Activated T-helper 9 cell treated with anti-CD3 and anti-CD28 coated beads, Interleukin-2, amount 50 U/mL, for 16 hours (primary cell): Measurements from ENCODE around the gene GPR42.
"Not testable (repeated sequence)": the region's sequence is repeated elsewhere in the genome, so short reads cannot be mapped to it uniquely, and the experiment has no call there.

ENCODE experiments used
- DNase-seq: peaks from one replicate; pipeline ENCODE4 v3.0.0-alpha.2; 2020; ENCODE audit warnings: low read depth

The GPR42 gene

GRCh38 chr19:35363711-35364425 is 7.0 kb upstream of the GPR42 start:
- DNase-seq = no peak

DNA sequence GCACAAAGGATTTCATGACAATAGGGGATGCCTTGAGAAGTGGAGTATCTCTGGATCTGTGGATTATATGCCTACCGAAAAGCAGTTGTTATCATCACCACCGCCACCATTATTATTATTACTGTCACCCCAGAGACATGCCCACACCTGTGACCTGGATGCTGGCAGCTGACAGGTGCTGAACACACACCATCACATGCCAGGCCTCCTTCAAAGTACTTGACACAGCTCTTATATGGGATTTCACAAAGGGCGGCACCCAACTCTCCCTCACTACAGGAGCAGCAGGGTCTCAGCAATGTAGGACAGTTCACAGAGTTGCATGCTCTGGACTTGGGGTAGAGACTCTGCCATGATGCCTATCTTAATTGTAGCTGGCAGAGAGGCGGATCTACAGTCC is 5.6 kb upstream of the GPR42 start:
- no peak for DNase-seq

- DNase-seq = no peak
These were observed 2.5 kb upstream of the GPR42 start for GRCh38 chr19:35368378-35368777.

GRCh38 chr19:35369522-35369921 is 1.3 kb upstream of the GPR42 start:
- no peak for DNase-seq

GRCh38 chr19:35373492-35373891 is 2.6 kb downstream of the GPR42 start:
- no peak for DNase-seq

DNA sequence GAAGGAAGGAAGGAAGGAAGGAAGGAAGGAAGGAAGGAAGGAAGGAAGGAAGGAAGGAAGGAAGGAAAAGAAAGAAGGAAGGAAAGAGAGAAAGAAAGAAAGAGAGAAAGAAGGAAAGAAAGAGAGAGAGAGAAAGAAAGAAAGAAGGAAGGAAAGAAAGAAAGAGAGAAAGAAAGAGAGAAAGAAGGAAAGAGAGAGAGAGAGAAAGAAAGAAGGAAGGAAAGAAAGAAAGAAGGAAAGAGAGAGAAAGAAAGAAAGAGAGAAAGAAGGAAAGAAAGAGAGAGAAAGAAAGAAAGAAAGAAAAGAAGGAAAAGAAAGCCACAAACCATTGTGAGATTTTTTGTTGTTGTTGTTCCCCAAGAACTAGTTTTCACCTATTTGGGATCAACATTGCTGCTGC is 3.2 kb downstream of the GPR42 start:
- not testable (repeated sequence) for DNase-seq

GRCh38 chr19:35375505-35376307 is 4.8 kb downstream of the GPR42 start:
- no peak for DNase-seq

- DNase-seq = no peak
These were observed 6.8 kb downstream of the GPR42 start for GRCh38 chr19:35377656-35378055.

DNA sequence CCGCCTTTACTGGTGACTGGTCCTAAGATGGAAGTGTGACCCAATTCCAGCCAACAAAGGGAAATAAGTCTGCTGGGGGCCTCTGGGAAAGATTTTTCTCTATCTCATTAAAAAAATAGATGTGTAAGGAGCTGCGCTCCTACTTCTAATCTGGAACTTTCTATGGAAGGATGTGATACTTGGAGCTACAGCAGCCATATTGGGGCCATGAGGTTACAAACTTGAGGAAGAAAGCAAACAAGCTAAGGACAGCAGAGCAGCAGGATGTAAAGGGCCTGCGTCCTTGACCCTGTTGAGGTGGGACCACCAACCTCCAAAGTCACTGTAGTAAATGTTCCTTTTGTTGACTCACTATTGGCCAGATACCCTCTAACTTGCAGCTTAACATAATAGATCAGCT is 7.5 kb downstream of the GPR42 start:
- no peak for DNase-seq

GRCh38 chr19:35379545-35379944 is 8.7 kb downstream of the GPR42 start:
- DNase-seq = not testable (repeated sequence)

DNA sequence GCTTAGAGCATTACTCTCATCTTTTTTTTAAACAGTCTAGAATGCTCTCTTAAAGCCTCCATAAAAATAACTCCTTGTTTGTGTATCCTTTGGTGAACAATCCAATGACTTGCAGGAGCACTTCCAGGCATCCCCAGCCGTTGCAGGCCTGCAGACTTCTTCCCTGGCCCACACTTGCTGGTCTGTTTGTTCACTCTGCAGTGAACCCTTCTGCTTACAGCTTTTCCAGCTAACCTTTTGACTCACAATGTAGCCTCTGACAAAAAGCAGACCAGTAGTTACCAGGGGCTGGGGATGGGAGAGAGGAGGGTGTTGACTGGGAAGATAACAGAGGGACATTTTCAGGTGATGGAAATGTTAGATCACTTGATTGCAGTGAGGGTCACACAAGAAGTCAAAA is 9.1 kb downstream of the GPR42 start:
- no peak for DNase-seq

GRCh38 chr19:35380450-35381124 is 9.7 kb downstream of the GPR42 start:
- no peak for DNase-seq

DNA sequence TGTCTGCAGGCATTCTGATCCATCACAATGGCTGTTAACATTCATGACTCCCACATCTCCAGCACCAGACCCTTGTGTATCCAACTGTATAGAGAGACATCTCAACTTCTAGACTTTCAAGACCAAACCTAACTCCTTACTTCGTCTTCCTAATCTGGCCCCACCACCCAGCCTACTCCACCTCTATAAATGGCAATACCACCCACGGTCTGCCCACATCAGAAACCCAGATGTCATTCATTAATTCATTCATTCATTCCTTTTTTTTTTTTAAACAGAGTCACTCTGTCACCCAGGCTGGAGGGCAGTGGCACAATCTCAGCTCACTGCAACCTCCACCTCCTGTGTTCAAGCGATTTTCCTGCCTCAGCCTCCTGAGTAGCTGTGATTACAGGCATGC is 10.4 kb downstream of the GPR42 start:
- DNase-seq = no peak

GRCh38 chr19:35381926-35382325 is 11.1 kb downstream of the GPR42 start:
- DNase-seq = no peak

- no peak for DNase-seq
These were observed 12.7 kb downstream of the GPR42 start for GRCh38 chr19:35383536-35383935.

GRCh38 chr19:35388277-35389054 is 17.6 kb downstream of the GPR42 start:
- no peak for DNase-seq

GRCh38 chr19:35389192-35389861 is 18.5 kb downstream of the GPR42 start:
- no peak for DNase-seq

DNA sequence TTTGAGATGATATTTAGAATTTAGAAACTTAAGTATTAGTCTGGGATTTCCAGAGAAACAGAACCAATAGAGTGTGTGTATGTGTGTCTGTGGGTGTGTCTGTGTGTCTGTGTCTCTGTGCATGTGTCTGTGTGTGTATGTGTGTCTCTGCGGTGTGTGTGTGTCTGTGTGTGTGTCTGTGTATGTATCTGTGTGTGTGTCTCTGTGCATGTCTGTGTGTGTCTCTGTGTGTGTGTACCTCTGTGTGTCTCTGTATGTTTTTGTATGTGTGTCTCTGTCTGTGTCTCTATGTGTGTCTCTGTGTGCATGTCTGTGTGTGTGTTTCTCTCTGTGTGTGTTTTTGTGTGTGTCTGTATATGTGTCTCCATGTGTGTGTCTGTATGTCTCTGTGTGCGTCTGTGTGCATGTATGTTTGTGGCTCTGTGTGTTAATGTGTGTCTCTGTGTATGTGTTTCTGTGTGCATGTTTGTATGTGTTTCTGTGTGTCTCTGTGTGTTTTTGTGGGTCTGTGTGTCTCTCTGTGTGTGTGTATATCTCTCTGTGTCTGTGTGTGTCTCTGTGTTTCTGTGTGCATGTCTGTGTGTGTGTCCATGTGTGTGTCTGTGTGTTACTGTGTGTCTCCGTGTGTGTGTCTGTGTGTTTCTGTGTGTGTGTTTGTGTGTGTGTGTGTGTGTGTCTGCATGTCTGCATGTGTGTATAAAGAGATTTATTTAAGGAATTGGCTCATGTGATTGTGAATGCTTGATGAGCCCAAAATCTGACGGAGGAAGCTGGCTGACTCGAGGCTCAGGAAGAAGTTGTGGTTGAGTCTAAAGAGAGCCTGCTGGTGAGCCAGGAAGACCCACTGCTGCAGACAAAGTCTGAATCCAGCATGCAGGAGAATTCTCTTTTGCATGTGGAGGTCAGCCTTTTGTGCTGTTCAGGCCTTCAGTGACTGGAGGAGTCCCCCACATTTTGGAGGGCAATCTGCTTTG is 22.2 kb downstream of the GPR42 start:
- DNase-seq = no peak

DNA sequence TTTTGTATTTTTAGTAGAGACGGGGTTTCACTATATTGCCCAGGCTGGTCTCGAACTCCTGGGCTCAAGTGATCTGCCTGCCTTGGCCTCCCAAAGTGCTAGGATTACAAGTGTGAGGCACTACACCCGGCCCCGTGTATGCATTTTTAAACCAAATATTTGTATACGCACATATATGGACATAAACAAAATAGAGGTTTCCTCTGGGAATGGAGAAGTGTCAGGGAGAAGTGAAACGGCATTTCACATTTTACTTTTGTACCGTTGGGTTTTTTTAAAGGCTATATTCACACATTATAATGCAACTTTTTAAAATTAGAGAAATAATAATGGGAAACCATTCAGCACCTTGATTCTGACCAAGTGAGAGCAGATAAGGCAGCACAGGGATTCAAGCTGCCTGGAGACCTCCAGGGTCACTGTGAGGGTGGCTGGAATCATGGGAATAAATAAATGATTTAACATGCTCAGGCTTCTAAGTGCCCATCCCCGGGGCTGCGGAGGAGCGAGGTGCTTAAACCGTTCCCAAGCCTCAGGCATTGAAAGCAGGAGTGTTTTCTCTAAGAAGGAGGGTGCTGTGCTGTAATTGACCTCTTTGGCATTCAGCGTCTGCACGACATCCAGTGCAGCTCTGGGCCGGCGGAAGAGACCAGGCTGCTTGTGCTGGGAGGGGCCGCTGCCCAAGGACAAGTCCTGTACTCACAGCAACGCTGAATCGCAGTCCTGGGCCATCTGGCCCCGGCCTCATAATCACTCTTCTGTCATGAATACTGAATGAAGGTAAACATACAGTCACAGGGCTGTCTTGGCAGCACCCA is 24.7 kb downstream of the GPR42 start:
- DNase-seq = no peak
